ENCODE data around the gene MAX. TPM values are rescaled to one million over a fixed set of nuclear protein-coding genes. Genes with fewer than 3 reads are reported as not detected.

The MAX gene
- total and polyA plus RNA-seq, 9 of the 15 experiments (the other 6 are each of a cell fraction or from before 2014, with no cell fraction given) = 15.4 to 96.5 (median 51.6) TPM

GRCh38 chr14:65044596-65044959, 57.7 kb downstream of the MAX start (continued):
- TF ChIP-seq ZNF655 (CRISPR knock-in tag; IDR thresholded peaks at IDR 0.05) = no peak
- no peak for TF ChIP-seq TAF9B (IDR thresholded peaks at IDR 0.05; ENCODE audit: partially characterized antibody)
- TF ChIP-seq ZNF316 (IDR thresholded peaks at IDR 0.05) = no peak
- no peak for TF ChIP-seq MCM3 (IDR thresholded peaks at IDR 0.05)
- no peak for TF ChIP-seq MLX (CRISPR knock-in tag; conservative IDR thresholded peaks at IDR 0.05)
- no peak for TF ChIP-seq MAFK (IDR thresholded peaks at IDR 0.05; ENCODE audit: low read length)
- no peak for TF ChIP-seq RERE (CRISPR knock-in tag; IDR thresholded peaks at IDR 0.05; ENCODE audit: borderline replicate concordance)
- peak; percentile 87 for TF ChIP-seq RNF2 (IDR thresholded peaks at IDR 0.05)
- no peak for TF ChIP-seq SRSF3 (IDR thresholded peaks at IDR 0.05; ENCODE audit: insufficient read depth, low read length)
- no peak for TF ChIP-seq CAMTA2 (CRISPR knock-in tag; conservative IDR thresholded peaks at IDR 0.05)
- TF ChIP-seq MED1 (CRISPR knock-in tag; IDR thresholded peaks at IDR 0.05; ENCODE audit: borderline replicate concordance) = no peak
- no peak for TF ChIP-seq ZEB2 (IDR thresholded peaks at IDR 0.05)
- TF ChIP-seq ZNF282 (CRISPR knock-in tag; IDR thresholded peaks at IDR 0.05) = no peak
- no peak for TF ChIP-seq HMG20A (CRISPR knock-in tag; conservative IDR thresholded peaks at IDR 0.05)
- TF ChIP-seq PPARD (CRISPR knock-in tag; IDR thresholded peaks at IDR 0.05) = no peak
- TF ChIP-seq CEBPB (tag; IDR thresholded peaks at IDR 0.05) = peak; percentile 97
- TF ChIP-seq POLR3A (IDR thresholded peaks at IDR 0.05; ENCODE audit: borderline replicate concordance, extremely low read depth, insufficient read depth, insufficient read length) = no peak
- TF ChIP-seq ATF2 (CRISPR knock-in tag; IDR thresholded peaks at IDR 0.05) = no peak

All from K562 (cell line).